ENCODE results near the gene PODXL. TPM values are rescaled to one million over a fixed set of nuclear protein-coding genes. Genes with fewer than 3 reads are reported as not detected.

The PODXL gene
- total and polyA plus RNA-seq, 10 of the 15 experiments (the other 5 are each of a cell fraction or from before 2014, with no cell fraction given): 0.04 to 1.8 (median 0.38) TPM

GRCh38 chr7:131455546-131455945 lies 100.9 kb downstream of the PODXL start:
- in situ Hi-C loops (cut with MboI) (no loop called here), intact Hi-C loops (cut with micrococcal nuclease; ENCODE audit: unreplicated experiment) (no loop called here)
- 62% methylated on average over 7 of the region's 7 CpGs for WGBS (ENCODE audit: insufficient coverage, insufficient replicate concordance, low lambda C conversion rate, missing lambda C conversion rate)
- no peaks in the 10 kb centered on the region for H3K4me1 ChIP-seq (ENCODE audit: control insufficient read depth, insufficient read depth, low read length)
- no peak for TF ChIP-seq ZNF274 (IDR thresholded peaks at IDR 0.05; ENCODE audit: insufficient read depth, insufficient read length)
- peak; percentile 57 for TF ChIP-seq IKZF1 (conservative IDR thresholded peaks at IDR 0.05)
- no peak for TF ChIP-seq RBBP5 (conservative IDR thresholded peaks at IDR 0.05)
- peak; percentile 88 for TF ChIP-seq NR2F1 (conservative IDR thresholded peaks at IDR 0.05)
- 0 out of 2 replicates have a peak, but pooled peaks have one; percentile 18 for TF ChIP-seq HDGF (IDR thresholded peaks at IDR 0.05)
- 0 out of 2 replicates have a peak, but pooled peaks have one; percentile 52 for TF ChIP-seq MTA2 (IDR thresholded peaks at IDR 0.05; ENCODE audit: low read depth)
- 0 out of 2 replicates have a peak, but pooled peaks have one; percentile 55 for TF ChIP-seq DPF2 (IDR thresholded peaks at IDR 0.05)
- peak in 1 of 2 experiments; percentile 61; a peak in 1 of 4 replicates for TF ChIP-seq BHLHE40 (IDR thresholded peaks at IDR 0.05; ENCODE audit: borderline replicate concordance in 1 of 2, low read depth in 2 of 2, low read length in 1 of 2)
- TF ChIP-seq ZBTB40 (IDR thresholded peaks at IDR 0.05; ENCODE audit: borderline replicate concordance): no peak
- ATAC-seq: peak; percentile 77
- RAD21 ChIA-PET (ENCODE audit: unreplicated experiment): interaction anchor here (0.9 to 1.2 kb wide), 2 partner anchors 8 to 25 kb away, joined by 3 read pairs; no protein-coding TSS in a partner anchor
- H3K36me3 ChIP-seq (ENCODE audit: control insufficient read depth in 2 of 2, insufficient read depth in 2 of 2, low read length in 1 of 2): no peaks in the 10 kb centered on the region
- peak; percentile 11 for DNase-seq (ENCODE audit: low read depth, low spot score)
- no peak overlapping the region for H3K4me3 ChIP-seq
- no peak overlapping the region for H3K9ac ChIP-seq (ENCODE audit: control insufficient read depth, insufficient read depth, low read length)
- CTCF ChIA-PET: interaction anchor here (0.9 to 1.6 kb wide), 4 partner anchors 48 to 60 kb away, joined by 3 to 4 read pairs (median 3); no protein-coding TSS in a partner anchor
- no peaks in the 10 kb centered on the region for H4K20me1 ChIP-seq (ENCODE audit: control insufficient read depth, insufficient read depth)
- H3K4me2 ChIP-seq (ENCODE audit: control insufficient read depth, insufficient read depth): no peak overlapping the region
- H3K27ac ChIP-seq (ENCODE audit: control insufficient read depth, insufficient read depth): no peak overlapping the region
- H3K9me3 ChIP-seq (replicated peaks; ENCODE audit: control insufficient read depth, insufficient read depth, low read length): no peaks in the 10 kb centered on the region
- H3K27me3 ChIP-seq (replicated peaks in 1 of 2; ENCODE audit: control insufficient read depth in 2 of 2, insufficient read depth in 2 of 2, low read length in 1 of 2): no peaks in the 10 kb centered on the region
- no peak overlapping the region for H2AFZ ChIP-seq (ENCODE audit: control insufficient read depth, low read depth, low read length)
- no peaks in the 10 kb centered on the region for H3K79me2 ChIP-seq (ENCODE audit: control insufficient read depth, insufficient read depth, low read length)
- SMC1A ChIA-PET (ENCODE audit: uncharacterized antibody, unreplicated experiment): interaction anchor here (1.1 to 2.6 kb wide), 8 partner anchors 8 to 422 kb away, joined by 3 to 14 read pairs (median 3); no protein-coding TSS in a partner anchor
- POLR2A ChIA-PET: no interaction called here
- BruUV-seq (replicated peaks): no TSS peak
- no peak for FAIRE-seq
